ENCODE data around the gene DGLUCY. TPM values are rescaled to one million over a fixed set of nuclear protein-coding genes. Genes with fewer than 3 reads are reported as not detected.

The DGLUCY gene
- polyA plus RNA-seq, 1 experiment = 22.1 TPM

GRCh38 chr14:91142214-91142668, 28.4 kb downstream of the DGLUCY start:
- Histone ChIP-seq H3K27me3 (ENCODE audit: control insufficient read depth, insufficient read depth, low read length) (peaks cover 7% of the 10 kb centered on the region), H3K9me3 (ENCODE audit: control insufficient read depth, insufficient read depth, low read length) (no peaks in the 10 kb centered on the region; the same call in 1 of the 2 replicates), H3K4me3 (ENCODE audit: low read depth, low read length) (no peak overlapping the region), H3K27ac (ENCODE audit: low read depth, low read length) (no peak overlapping the region)
- DNase-seq (ENCODE audit: low read depth, low spot score) = no peak
- POLR2A ChIA-PET = interaction anchor here (0.7 kb wide), 1 partner anchor 256 kb away, joined by 4 read pairs; no protein-coding TSS in a partner anchor
- TF ChIP-seq CTCF (IDR thresholded peaks at IDR 0.05; ENCODE audit: low read depth, low read length) = no peak
- CTCF ChIA-PET = no interaction called here

DNA sequence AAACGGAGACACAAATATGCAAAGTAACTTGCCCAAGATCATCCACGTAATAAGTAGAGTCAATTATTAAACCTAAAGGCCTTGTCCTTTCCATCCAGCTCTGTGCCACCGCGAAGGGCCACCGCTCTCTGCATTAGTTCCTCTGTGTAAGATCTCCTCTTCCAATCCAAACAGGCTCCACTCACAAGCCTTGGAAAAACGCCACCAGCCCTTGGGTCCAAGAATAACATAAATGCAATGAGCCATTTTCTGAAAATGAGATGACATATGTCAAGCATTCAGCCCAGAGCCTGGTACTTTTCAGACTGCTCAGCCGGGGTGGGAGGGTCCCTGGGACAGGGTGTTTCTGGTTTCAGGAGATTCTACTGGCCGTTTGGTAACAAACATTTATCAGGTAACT, 30.0 kb downstream of the DGLUCY start:
- H3K9me3 ChIP-seq (ENCODE audit: control insufficient read depth, insufficient read depth, low read length) = no peaks in the 10 kb centered on the region; the same call in 1 of the 2 replicates
- POLR2A ChIA-PET = interaction anchor here (0.7 kb wide), 1 partner anchor 29 kb away, joined by 3 read pairs; no protein-coding TSS in a partner anchor

GRCh38 chr14:91144425-91145145, 30.7 kb downstream of the DGLUCY start:
- no peak overlapping the region for H3K27ac ChIP-seq (ENCODE audit: low read depth, low read length)
- peaks cover 7% of the 10 kb centered on the region for H3K27me3 ChIP-seq (ENCODE audit: control insufficient read depth, insufficient read depth, low read length)
- CTCF ChIA-PET = interaction anchor here (1.0 to 2.0 kb wide), 2 partner anchors 28 to 32 kb away, joined by 5 to 7 read pairs; no protein-coding TSS in a partner anchor
- POLR2A ChIA-PET = interaction anchor here (0.7 kb wide), 1 partner anchor 29 kb away, joined by 3 read pairs; no protein-coding TSS in a partner anchor
- H3K9me3 ChIP-seq (ENCODE audit: control insufficient read depth, insufficient read depth, low read length) = no peaks in the 10 kb centered on the region; the same call in 1 of the 2 replicates
- TF ChIP-seq CTCF (IDR thresholded peaks at IDR 0.05; ENCODE audit: low read depth, low read length) = no peak
- peak; percentile 52 for DNase-seq (ENCODE audit: low read depth, low spot score)
- H3K4me3 ChIP-seq (ENCODE audit: low read depth, low read length) = no peak overlapping the region

More for the DNA sequence above, 30.0 kb downstream of the DGLUCY start:
- CTCF ChIA-PET = interaction anchor here (1.0 to 2.0 kb wide), 2 partner anchors 29 to 33 kb away, joined by 5 to 7 read pairs; no protein-coding TSS in a partner anchor
- TF ChIP-seq CTCF (IDR thresholded peaks at IDR 0.05; ENCODE audit: low read depth, low read length) = no peak
- H3K27ac ChIP-seq (ENCODE audit: low read depth, low read length) = no peak overlapping the region
- H3K4me3 ChIP-seq (ENCODE audit: low read depth, low read length) = no peak overlapping the region
- DNase-seq (ENCODE audit: low read depth, low spot score) = no peak
- H3K27me3 ChIP-seq (ENCODE audit: control insufficient read depth, insufficient read depth, low read length) = peaks cover 7% of the 10 kb centered on the region

GRCh38 chr14:91145391-91146160, 31.7 kb downstream of the DGLUCY start:
- ChIA-PET CTCF (interaction anchor here (2.0 kb wide), 1 partner anchor 27 kb away, joined by 7 read pairs; no protein-coding TSS in a partner anchor), POLR2A (no interaction called here)
- TF ChIP-seq CTCF (IDR thresholded peaks at IDR 0.05; ENCODE audit: low read depth, low read length) = no peak
- H3K9me3 ChIP-seq (ENCODE audit: control insufficient read depth, insufficient read depth, low read length) = no peaks in the 10 kb centered on the region; the same call in 1 of the 2 replicates
- no peak overlapping the region for H3K4me3 ChIP-seq (ENCODE audit: low read depth, low read length)
- peaks cover 7% of the 10 kb centered on the region for H3K27me3 ChIP-seq (ENCODE audit: control insufficient read depth, insufficient read depth, low read length)
- no peak overlapping the region for H3K27ac ChIP-seq (ENCODE audit: low read depth, low read length)
- no peak for DNase-seq (ENCODE audit: low read depth, low spot score)
